Stromal cell of bone marrow (primary cell): ENCODE data around the gene FAM120C.

ENCODE experiments used
- DNase-seq: peaks from one replicate; pipeline ENCODE4 v3.0.0-alpha.2; 2012; ENCODE audit warnings: low read depth

The FAM120C gene

GRCh38 chrX:54029529-54030143 lies 153.4 kb downstream of the FAM120C start:
- no peak for DNase-seq

DNA sequence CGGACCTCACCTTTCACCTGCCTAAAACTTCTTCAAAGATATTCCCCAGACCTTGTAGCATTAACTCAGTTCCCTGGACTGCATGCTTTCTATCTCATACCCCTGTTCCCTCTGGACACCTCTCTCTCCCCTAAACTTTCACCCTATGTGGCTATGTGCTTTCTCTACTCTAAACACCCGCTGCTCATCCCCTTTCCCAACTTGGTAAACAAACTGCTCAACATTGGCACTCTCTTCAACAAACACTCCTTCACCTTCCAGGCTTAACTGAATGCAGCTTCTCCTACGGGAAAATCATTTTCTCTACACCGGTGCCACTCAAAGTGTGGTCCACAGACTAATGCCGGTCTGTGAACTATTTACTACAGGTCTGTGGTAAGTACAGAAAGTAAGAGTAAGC lies 158.7 kb downstream of the FAM120C start:
- DNase-seq: no peak
